Muscle layer of colon (tissue), 2 donors: ENCODE data around the gene RILPL2.
"Not testable (repeated sequence)": the region's sequence is repeated elsewhere in the genome, so short reads cannot be mapped to it uniquely, and the experiment has no call there.

Experiments
- H3K27ac ChIP-seq: one replicate; pipeline ENCODE4 v1.7.0; 2013; ENCODE audit warnings: low read depth, mild to moderate bottlenecking, low read length, moderate library complexity
- H3K27me3 ChIP-seq, 2 donors: one replicate each; pipeline ENCODE4 v1.7.0; 2013; ENCODE audit warnings: low read length in 2 of 2, mild to moderate bottlenecking in 2 of 2; ENCODE audit not compliant: insufficient read depth in 2 of 2, control insufficient read depth in 1 of 2
- H3K36me3 ChIP-seq: one replicate; pipeline ENCODE4 v1.7.0; 2013; ENCODE audit warnings: mild to moderate bottlenecking, low read length; ENCODE audit not compliant: insufficient read depth
- H3K4me1 ChIP-seq: one replicate; pipeline ENCODE4 v1.7.0; 2013; ENCODE audit warnings: mild to moderate bottlenecking, low read length; ENCODE audit not compliant: insufficient read depth
- H3K4me3 ChIP-seq, 2 donors: one replicate each; pipeline ENCODE4 v1.7.0; 2013; ENCODE audit warnings: low read length in 2 of 2, low read depth in 1 of 2, mild to moderate bottlenecking in 1 of 2, moderate library complexity in 1 of 2
- H3K9ac ChIP-seq: one replicate; pipeline ENCODE4 v1.7.0; 2013; ENCODE audit warnings: low read length
- H3K9me3 ChIP-seq: one replicate; pipeline ENCODE4 v1.7.0; 2013; ENCODE audit warnings: mild to moderate bottlenecking, low read length
- donor health status: abdominal sarcoma.
- donor health status: Adenocarcinoma of cecum.

RILPL2 gene

DNA sequence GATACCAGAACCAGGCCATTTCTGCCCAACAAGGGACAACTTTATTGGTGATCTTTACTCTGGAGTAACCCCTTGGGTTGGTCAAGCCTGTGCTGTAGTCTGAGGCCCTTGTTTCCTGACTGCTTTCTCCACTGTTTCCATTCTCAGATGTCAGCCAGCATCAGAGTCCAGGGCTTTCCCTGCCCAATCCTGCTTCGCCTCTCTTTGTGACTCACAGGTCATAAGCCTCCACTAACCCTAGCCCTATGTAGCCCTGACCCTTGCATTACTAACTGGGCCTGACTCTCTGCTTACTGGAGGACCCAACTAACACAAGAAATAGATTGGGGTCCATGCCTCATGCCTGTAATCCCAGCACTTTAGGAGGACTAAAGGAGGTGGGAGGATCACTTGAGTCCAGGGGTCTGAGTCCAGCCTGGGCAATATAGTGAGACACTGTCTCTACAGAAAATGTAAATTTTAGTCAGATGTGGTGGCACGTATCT is 12.8 kb upstream of the RILPL2 start:
- Histone ChIP-seq H3K4me3 (no peak overlapping the region), H3K9me3 (no peaks in the 10 kb centered on the region), H3K27me3 (no peaks in the 10 kb centered on the region), H3K9ac (no peak overlapping the region), H3K27ac (no peak overlapping the region), H3K36me3 (no peaks in the 10 kb centered on the region), H3K4me1 (peaks cover 10% of the 10 kb centered on the region)

GRCh38 chr12:123446333-123446713 is 9.8 kb upstream of the RILPL2 start:
- Histone ChIP-seq H3K9ac (no peak overlapping the region), H3K9me3 (no peaks in the 10 kb centered on the region), H3K27me3 (no peaks in the 10 kb centered on the region), H3K4me1 (peaks cover 10% of the 10 kb centered on the region), H3K4me3 (no peak overlapping the region), H3K36me3 (no peaks in the 10 kb centered on the region), H3K27ac (no peak overlapping the region)

DNA sequence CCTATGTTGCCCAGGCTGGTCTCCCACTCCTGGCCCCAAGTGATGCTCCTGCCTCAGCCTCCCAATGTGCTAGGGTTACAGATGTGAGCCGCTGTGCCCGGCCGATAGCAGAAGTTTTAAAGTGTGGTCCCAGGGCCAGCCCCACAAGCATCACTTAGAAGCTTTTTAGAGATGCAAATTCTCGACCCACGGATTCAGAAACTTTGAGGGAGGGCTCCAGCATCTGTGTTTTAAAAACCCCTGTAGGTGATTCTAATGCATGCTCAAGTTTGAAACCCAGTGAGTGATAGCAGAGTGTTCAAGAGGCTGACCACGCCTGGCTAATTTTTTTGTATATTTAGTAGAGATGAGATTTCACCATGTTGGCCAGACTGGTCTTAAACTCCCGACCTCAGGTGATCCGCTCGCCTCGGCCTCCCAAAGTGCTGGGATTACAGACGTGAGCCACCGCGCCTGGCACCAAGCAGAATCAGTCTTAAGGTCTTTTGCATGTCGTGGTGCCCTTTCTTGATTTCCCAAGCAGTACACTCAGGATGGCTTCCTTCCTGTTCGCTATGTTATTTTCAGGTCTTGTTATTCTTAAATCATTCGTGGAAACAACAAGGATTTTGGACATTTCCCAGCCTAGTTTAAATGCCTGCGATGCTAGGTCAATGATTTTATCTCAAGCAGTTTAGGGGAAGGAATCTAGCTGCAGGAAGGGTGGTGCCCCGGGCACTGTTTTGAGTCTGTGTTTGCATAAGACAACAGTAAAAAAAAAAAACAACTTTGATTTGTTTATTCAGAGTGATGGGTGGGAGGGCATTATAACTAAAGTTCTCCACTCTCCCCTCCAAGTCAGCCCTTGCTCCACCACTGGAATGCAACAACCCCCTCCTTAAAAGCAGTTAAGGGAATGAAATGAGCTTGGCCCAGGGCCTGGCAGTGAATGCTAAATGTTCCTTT is 9.2 kb upstream of the RILPL2 start:
- H3K9me3 ChIP-seq, result no peaks in the 10 kb centered on the region
- H3K4me3 ChIP-seq, result no peak overlapping the region
- H3K4me1 ChIP-seq, result peaks cover 10% of the 10 kb centered on the region
- H3K27me3 ChIP-seq, result no peaks in the 10 kb centered on the region
- no peaks in the 10 kb centered on the region for H3K36me3 ChIP-seq
- no peak overlapping the region for H3K9ac ChIP-seq
- no peak overlapping the region for H3K27ac ChIP-seq

GRCh38 chr12:123444092-123445026 is 7.9 kb upstream of the RILPL2 start:
- Histone ChIP-seq H3K27me3 (no peaks in the 10 kb centered on the region), H3K4me3 (no peak overlapping the region), H3K36me3 (no peaks in the 10 kb centered on the region), H3K9ac (no peak overlapping the region), H3K27ac (no peak overlapping the region), H3K9me3 (no peaks in the 10 kb centered on the region), H3K4me1 (peaks cover 10% of the 10 kb centered on the region)

DNA sequence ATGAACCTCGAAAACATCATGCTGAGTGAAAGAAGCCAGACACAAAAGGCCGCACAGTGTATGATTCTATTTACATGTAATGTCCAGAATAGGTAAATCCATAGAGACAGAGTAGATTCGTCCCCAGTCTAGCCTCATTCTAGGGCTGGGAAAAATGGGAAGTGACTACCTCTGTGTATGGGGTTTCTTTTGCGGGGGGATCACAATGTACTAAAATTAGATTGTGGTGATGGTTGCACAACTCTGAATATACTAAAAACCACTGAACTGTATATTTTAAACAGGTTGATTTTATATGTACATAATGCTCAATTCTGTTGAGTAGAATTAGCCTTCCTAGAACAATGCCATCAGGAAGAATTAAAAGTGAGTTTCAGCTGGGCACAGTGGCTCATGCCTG is 6.3 kb upstream of the RILPL2 start:
- H3K4me3 ChIP-seq, result no peak overlapping the region
- no peaks in the 10 kb centered on the region for H3K36me3 ChIP-seq
- no peaks in the 10 kb centered on the region for H3K9me3 ChIP-seq
- H3K4me1 ChIP-seq, result peaks cover 10% of the 10 kb centered on the region
- H3K27me3 ChIP-seq, result no peaks in the 10 kb centered on the region
- no peak overlapping the region for H3K27ac ChIP-seq
- H3K9ac ChIP-seq, result no peak overlapping the region

- H3K4me3 ChIP-seq, result no peak overlapping the region
- H3K27ac ChIP-seq, result no peak overlapping the region
- H3K36me3 ChIP-seq, result no peaks in the 10 kb centered on the region
- no peaks in the 10 kb centered on the region for H3K9me3 ChIP-seq
- no peak overlapping the region for H3K9ac ChIP-seq
- peaks cover 10% of the 10 kb centered on the region for H3K4me1 ChIP-seq
- H3K27me3 ChIP-seq, result no peaks in the 10 kb centered on the region
Observed at GRCh38 chr12:123441523-123442164, 5.2 kb upstream of the RILPL2 start.

DNA sequence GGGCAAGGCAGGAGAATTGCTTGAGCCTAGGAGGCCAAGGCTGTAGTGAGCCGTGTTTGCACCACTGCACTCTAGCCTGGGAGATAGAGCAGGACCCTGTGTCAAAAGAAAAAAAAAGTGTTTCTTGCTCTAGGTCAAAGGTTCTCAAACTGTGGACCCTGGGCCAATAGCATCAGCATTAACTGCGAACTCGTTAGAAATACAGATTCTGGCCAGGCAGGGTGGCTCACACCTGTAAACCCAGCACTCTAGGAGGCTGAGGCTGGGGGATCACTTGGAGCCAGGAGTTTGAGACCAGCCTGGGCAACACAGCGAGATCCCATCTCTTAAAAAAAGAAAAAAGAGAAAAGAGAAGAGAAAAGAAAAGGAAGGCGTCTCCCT is 858 bp downstream of the RILPL2 start:
- Histone ChIP-seq H3K9me3 (no peaks in the 10 kb centered on the region), H3K36me3 (peaks cover 4% of the 10 kb centered on the region), H3K27ac (peak overlapping the region; percentile 80), H3K4me1 (peaks cover 17% of the 10 kb centered on the region), H3K9ac (peak overlapping the region; percentile 71), H3K4me3 (peak overlapping the region; percentile 75 to 96), H3K27me3 (no peaks in the 10 kb centered on the region)

- no peaks in the 10 kb centered on the region for H3K9me3 ChIP-seq
- no peak overlapping the region for H3K9ac ChIP-seq
- no peak overlapping the region for H3K4me3 ChIP-seq
- H3K27ac ChIP-seq, result no peak overlapping the region
- no peaks in the 10 kb centered on the region for H3K27me3 ChIP-seq
- peaks cover 4% of the 10 kb centered on the region for H3K36me3 ChIP-seq
- H3K4me1 ChIP-seq, result peaks cover 17% of the 10 kb centered on the region
Observed at GRCh38 chr12:123433615-123434014, 2.9 kb downstream of the RILPL2 start.

GRCh38 chr12:123431951-123432817 is 4.3 kb downstream of the RILPL2 start:
- not testable (repeated sequence) for H3K27ac ChIP-seq, H3K36me3 ChIP-seq, H3K27me3 ChIP-seq, H3K4me3 ChIP-seq, H3K9ac ChIP-seq, H3K9me3 ChIP-seq
- H3K4me1 ChIP-seq, result peaks cover 17% of the 10 kb centered on the region

DNA sequence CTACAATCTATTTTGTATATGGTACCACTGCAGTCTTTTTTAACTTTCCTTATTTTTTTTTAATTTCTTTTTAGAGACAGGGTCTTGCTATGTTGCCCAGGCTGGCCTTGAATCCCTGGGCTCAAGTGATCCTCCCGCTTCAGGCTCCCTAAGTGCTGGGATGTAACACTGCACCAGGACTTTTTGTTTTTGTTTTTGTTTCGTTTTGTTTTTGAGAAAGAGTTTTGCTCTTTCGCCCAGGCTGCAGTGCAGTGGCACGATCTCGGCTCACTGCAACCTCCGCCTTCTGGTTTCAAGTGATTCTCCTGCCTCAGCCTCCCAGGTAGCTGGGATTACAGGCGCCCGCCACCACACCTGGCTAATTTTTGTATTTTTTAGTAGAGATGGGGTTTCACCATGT is 7.4 kb downstream of the RILPL2 start:
- not testable (repeated sequence) for H3K27ac ChIP-seq, H3K9me3 ChIP-seq, H3K36me3 ChIP-seq

More for the DNA sequence above, 7.4 kb downstream of the RILPL2 start:
- H3K4me1 ChIP-seq, H3K9ac ChIP-seq, H3K27me3 ChIP-seq, H3K4me3 ChIP-seq: not testable (repeated sequence)
